GM12875 (cell line): ENCODE results near the gene BICRA.
"Not testable (repeated sequence)": the region's sequence is repeated elsewhere in the genome, so short reads cannot be mapped to it uniquely, and the experiment has no call there.

Experiments
- H3K4me3 ChIP-seq: one replicate; pipeline ENCODE4 v1.5.1; 2011; ENCODE audit warnings: low read depth, low read length, control low read depth
- CTCF ChIP-seq: IDR thresholded peaks from 2 replicates; pipeline ENCODE4 v1.5.1; 2011; ENCODE audit warnings: low read depth, mild to moderate bottlenecking, control low read depth, inconsistent platforms, low read length, moderate library complexity, borderline replicate concordance; ENCODE audit not compliant: insufficient read depth

The BICRA gene

GRCh38 chr19:47633517-47633916, 24.6 kb downstream of the BICRA start:
- H3K4me3 ChIP-seq, result no peak overlapping the region
- TF ChIP-seq CTCF, result no peak

- no peak for TF ChIP-seq CTCF
- no peak overlapping the region for H3K4me3 ChIP-seq
These were observed 25.1 kb downstream of the BICRA start for GRCh38 chr19:47633996-47634395.

DNA sequence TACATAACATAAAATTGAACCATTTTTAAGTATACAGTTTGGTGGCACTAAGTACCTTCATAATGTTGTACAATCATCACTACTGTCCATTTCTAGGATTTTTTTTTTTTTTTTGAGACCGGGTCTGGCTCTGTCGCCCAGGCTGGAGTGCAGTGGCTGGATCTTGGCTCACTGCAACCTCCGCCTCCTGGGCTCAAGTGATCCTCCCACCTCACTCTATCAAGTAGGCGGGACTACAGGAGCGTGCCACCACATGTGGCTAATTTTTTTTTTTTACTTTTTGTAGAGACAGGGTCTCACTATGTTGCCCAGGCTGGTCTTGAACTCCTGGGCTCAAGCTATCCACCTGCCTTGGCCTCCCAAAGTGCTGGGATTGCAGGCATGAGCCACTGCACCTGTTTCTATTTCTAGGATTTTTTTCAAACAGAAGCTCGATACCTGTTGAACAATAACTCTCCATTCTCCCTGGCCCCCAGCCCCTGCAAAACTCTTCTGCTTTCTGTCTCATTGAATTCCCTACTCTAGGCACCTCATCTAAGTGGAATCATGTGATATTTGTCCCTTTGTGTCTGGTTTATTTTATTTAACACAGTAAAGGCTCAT, 26.3 kb downstream of the BICRA start:
- not testable (repeated sequence) for H3K4me3 ChIP-seq

DNA sequence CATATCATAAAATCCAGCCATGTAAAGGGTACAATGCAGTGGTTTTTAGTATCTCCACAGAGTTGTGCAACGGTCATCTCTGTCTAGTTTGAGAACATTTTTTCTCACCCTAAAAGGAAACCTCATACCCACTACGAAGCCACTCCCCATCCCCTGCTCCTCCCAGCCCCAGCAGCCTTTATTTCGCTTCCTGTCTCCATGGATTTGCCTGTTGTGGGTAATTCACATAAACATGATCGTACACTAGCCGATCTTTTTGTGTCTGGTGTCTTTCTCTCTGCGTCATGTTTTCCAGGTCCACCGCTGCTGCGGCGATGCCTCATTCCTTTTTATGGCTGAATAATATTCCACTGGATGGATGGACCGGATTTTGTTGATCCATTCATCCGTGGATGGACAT, 28.6 kb downstream of the BICRA start:
- TF ChIP-seq CTCF, result no peak
- H3K4me3 ChIP-seq, result no peak overlapping the region

- H3K4me3 ChIP-seq, result no peak overlapping the region
- no peak for TF ChIP-seq CTCF
These were observed 33.1 kb downstream of the BICRA start for GRCh38 chr19:47641891-47642485.

- TF ChIP-seq CTCF, result no peak
- no peak overlapping the region for H3K4me3 ChIP-seq
These were observed 34.3 kb downstream of the BICRA start for GRCh38 chr19:47643281-47643680.

DNA sequence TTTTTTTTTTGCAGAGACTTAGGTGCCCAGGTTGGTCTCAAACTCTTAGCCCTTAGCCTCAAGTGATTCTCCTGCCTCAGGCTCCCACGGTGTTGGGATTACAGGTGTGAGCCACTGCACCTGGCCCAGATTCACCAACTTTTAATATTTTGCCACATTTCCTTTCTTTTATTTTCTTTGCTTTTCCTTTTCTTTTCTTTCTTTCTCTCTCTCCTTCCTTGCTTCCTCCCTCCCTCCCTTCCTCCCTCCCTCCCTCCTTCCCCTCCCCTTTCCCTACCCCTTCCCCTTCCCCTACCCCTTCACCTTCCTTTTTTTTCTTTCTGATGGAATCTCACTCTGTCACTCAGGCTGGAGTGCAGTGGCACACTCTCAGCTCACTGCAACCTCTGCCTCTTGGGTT, 35.3 kb downstream of the BICRA start:
- H3K4me3 ChIP-seq, result no peak overlapping the region
- no peak for TF ChIP-seq CTCF
